OCI-LY7 (cell line): ENCODE data around the gene HHEX. TPM values are rescaled to one million over a fixed set of nuclear protein-coding genes. Genes with fewer than 3 reads are reported as not detected.

Experiments
- BruUV-seq: library from RNA; stranded (reverse); fragments of 400-500 nt; replicated peaks from 2 replicates; lab custom pipeline; 2021; lab: Mats Ljungman, UMichigan
- CTCF ChIA-PET: fragments of 300-600 bp; sonication (Branson Sonifier 250); formaldehyde crosslinking; loops from one replicate; lab custom pipeline; 2022; ENCODE audit warnings: antibody characterized with exemption; ENCODE audit not compliant: unreplicated experiment; lab: Charles Lee
- POLR2A ChIA-PET: fragments of 300-600 bp; sonication (Branson Sonifier 250); formaldehyde crosslinking; loops from one replicate; lab custom pipeline; 2022; ENCODE audit warnings: antibody characterized with exemption; lab: Charles Lee
- DNase-seq: peaks from one replicate; pipeline ENCODE4 v3.0.0-alpha.2; 2015; ENCODE audit warnings: low spot score
- H2AFZ ChIP-seq: fragments of 200-600 bp; sonication (generic), shearing (Covaris generic); 2 replicates; pipeline ENCODE4 v1.6.1; 2014; ENCODE audit warnings: mild to moderate bottlenecking, antibody characterized with exemption, low read length, moderate library complexity
- H3K27ac ChIP-seq: fragments of 200-600 bp; sonication (generic); 2 replicates; pipeline ENCODE4 v1.5.1; 2014; ENCODE audit warnings: mixed run types, low read depth, mild to moderate bottlenecking, moderate library complexity, low read length, inconsistent platforms; ENCODE audit not compliant: poor library complexity, severe bottlenecking
- H3K36me3 ChIP-seq: fragments of 200-600 bp; sonication (generic); 2 replicates; pipeline ENCODE4 v1.6.1; 2014; ENCODE audit warnings: mild to moderate bottlenecking, antibody characterized with exemption, low read length, moderate library complexity, mixed read lengths; ENCODE audit not compliant: insufficient read depth
- H3K4me1 ChIP-seq: fragments of 200-600 bp; sonication (generic); 2 replicates; pipeline ENCODE4 v1.5.1; 2014; ENCODE audit warnings: mild to moderate bottlenecking, low read length; ENCODE audit not compliant: insufficient read depth, poor library complexity, severe bottlenecking
- H3K4me2 ChIP-seq: fragments of 200-600 bp; sonication (generic); 2 replicates; pipeline ENCODE4 v1.6.1; 2014; ENCODE audit warnings: mild to moderate bottlenecking, low read length
- H3K4me3 ChIP-seq: fragments of 200-600 bp; sonication (generic); 2 replicates; pipeline ENCODE4 v1.5.1; 2014; ENCODE audit warnings: mild to moderate bottlenecking, low read depth, low read length; ENCODE audit not compliant: poor library complexity, severe bottlenecking
- H3K79me2 ChIP-seq: fragments of 200-600 bp; sonication (generic); 2 replicates; pipeline ENCODE4 v1.6.1; 2016; ENCODE audit warnings: low read depth, mild to moderate bottlenecking, low read length, moderate library complexity, mixed read lengths; ENCODE audit not compliant: insufficient read depth
- H3K9me2 ChIP-seq: fragments of 200-600 bp; sonication (generic); 2 replicates; pipeline ENCODE4 v1.6.1; 2016; ENCODE audit warnings: mild to moderate bottlenecking, low read length, mixed read lengths; ENCODE audit not compliant: insufficient read depth
- H3K9me3 ChIP-seq: fragments of 200-600 bp; sonication (generic); 2 replicates; pipeline ENCODE4 v1.6.1; 2014; ENCODE audit warnings: mild to moderate bottlenecking, mixed run types, low read length, mixed read lengths
- H4K20me1 ChIP-seq: fragments of 200-600 bp; sonication (generic); 2 replicates; pipeline ENCODE4 v1.6.1; 2014; ENCODE audit warnings: mild to moderate bottlenecking, antibody characterized with exemption, low read length, moderate library complexity, mixed read lengths; ENCODE audit not compliant: insufficient read depth
- CTCF ChIP-seq: fragments of 200-600 bp; sonication (generic); conservative IDR thresholded peaks from 2 replicates; pipeline ENCODE4 v1.5.1; 2014; ENCODE audit warnings: mild to moderate bottlenecking, antibody characterized with exemption, low read length, moderate library complexity, mixed read lengths
- EZH2phosphoT487 ChIP-seq: fragments of 200-600 bp; sonication (generic); IDR thresholded peaks from 2 replicates; pipeline ENCODE4 v1.6.1; 2018; ENCODE audit warnings: low read depth, borderline replicate concordance, mild to moderate bottlenecking, mixed run types, antibody characterized with exemption, low read length, moderate library complexity, mixed read lengths
- intact Hi-C: fragments of 100-400 bp; cut with micrococcal nuclease; formaldehyde crosslinking; loops from one replicate; pipeline ENCODE4 v1.10.0; 2022; ENCODE audit not compliant: unreplicated experiment
- total RNA-seq, 2 experiments: library from RNA; depleted of rRNA in 1 of 2; stranded (reverse); fragments of >200 nt in 1 of 2; shearing (Covaris generic) in 1 of 2; gene quantifications; 2 replicates each; pipeline ENCODE4 v1.2.3, GENCODE V29; 2014 to 2022

The HHEX gene
- total RNA-seq, 2 experiments from 2014 or later, result 1.6 to 2.8 TPM

DNA sequence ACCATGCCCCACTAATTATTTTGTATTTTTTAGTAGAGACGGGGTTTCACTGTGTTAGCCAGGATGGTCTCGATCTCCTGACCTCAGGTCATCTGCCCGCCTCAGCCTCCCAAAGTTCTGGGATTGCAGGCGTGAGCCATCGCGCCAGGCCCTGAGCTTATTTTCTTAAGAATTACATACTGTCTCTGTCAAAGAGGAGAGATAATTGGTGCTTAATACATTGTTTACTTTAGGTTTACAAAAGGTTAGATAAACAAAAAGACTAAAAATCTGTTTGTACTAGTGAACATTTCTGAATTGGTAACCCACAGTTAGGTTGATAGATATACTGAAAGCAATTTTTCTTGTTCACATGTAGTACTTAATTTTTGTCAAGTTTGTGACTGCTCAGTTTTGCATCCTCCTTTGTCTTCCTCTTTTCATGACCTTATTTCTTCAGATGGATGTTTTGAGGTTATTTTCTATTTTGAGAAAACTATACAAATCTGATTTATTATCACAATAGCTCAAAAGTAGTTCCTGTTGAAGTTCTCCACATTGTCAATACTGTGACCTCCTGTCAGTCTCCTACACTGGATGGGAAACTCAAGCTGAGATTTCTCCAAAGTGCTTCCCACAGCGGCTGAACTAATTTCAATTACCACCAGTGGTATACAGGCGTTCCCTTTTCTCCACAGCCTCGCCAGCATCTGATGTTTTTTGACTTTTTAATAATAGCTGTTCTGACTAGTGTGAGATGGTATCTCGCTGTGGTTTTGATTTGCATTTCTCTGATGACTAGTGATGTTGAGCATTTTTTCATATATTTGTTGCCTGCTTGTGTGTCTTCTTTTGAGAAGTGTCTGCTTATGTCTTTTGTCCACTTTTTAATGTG, 22.5 kb downstream of the HHEX start:
- peak; percentile 30 for DNase-seq
- CTCF ChIA-PET, result interaction anchor here (1.2 kb wide), 1 partner anchor 10 kb away, joined by 3 read pairs; no protein-coding TSS in a partner anchor
- H3K4me3 ChIP-seq, result peak overlapping the region; percentile 30

DNA sequence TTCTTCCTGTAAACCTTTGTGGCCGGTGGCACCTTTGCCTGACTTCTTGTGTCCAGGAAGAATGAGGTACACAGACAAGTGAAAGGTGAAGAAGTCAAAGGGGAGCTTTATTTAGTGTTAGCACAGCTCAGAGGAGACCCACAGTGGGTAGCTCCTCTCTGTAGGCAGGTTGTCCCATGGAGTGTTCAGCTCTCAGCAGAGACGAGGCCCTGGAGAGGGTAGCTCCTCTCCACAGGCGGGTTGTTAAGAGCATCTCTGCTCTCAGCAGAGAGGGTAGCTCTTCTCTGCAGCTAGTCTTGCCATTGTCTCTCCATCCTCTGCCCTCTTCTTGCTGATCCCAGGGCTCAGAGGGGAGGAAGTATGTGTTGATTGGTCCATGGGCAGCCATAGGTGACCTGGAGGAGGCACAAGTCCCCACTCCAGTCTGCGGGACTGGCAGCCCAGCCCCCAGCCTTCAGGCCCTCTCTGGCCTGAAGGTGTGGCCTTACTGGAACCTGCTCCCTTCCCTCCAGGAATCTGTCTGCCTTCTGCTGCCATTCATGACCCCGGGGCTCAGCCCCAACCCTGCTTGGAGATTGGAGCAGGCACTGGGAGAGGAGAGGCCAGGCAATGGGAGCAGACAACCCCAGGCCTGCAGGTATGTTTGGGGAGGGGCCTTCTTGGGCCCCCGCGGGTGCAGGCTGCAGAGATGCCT, 24.5 kb downstream of the HHEX start:
- H2AFZ ChIP-seq, result no peak overlapping the region
- H3K36me3 ChIP-seq, result peaks cover 18% of the 10 kb centered on the region; the same call in 1 of the 2 replicates
- POLR2A ChIA-PET, result interaction anchor here (0.7 to 4.6 kb wide), 7 partner anchors 7 to 45 kb away, joined by 3 to 30 read pairs (median 5); no protein-coding TSS in a partner anchor
- peaks cover 22% of the 10 kb centered on the region; the same call in 1 of the 2 replicates for H3K9me3 ChIP-seq
- H3K4me3 ChIP-seq, result no peak overlapping the region
- no peaks in the 10 kb centered on the region for H3K79me2 ChIP-seq
- intact Hi-C loops, result no loop called here
- no peaks in the 10 kb centered on the region for H4K20me1 ChIP-seq
- no peak overlapping the region for H3K27ac ChIP-seq
- no peaks in the 10 kb centered on the region for H3K9me2 ChIP-seq
- CTCF ChIA-PET, result no interaction called here
- H3K4me2 ChIP-seq, result no peak overlapping the region
- DNase-seq, result peak; percentile 71
- TF ChIP-seq EZH2phosphoT487, result no peak
- no peak for TF ChIP-seq CTCF
- BruUV-seq, result no TSS peak
- H3K4me1 ChIP-seq, result peaks cover 50% of the 10 kb centered on the region

More for the DNA sequence above, 22.5 kb downstream of the HHEX start:
- peak overlapping the region; percentile 50 for H3K4me2 ChIP-seq
- POLR2A ChIA-PET, result interaction anchor here (0.6 to 4.6 kb wide), 10 partner anchors 9 to 150 kb away, joined by 3 to 30 read pairs (median 5); no protein-coding TSS in a partner anchor
- H2AFZ ChIP-seq, result peak overlapping the region; percentile 27; the same call in 1 of the 2 replicates
- H3K36me3 ChIP-seq, result peaks cover 18% of the 10 kb centered on the region; the same call in 1 of the 2 replicates
- intact Hi-C loops, result loop anchor here (1.0 kb wide), 1 partner anchor 44 kb away; no protein-coding TSS in a partner anchor
- no peaks in the 10 kb centered on the region for H3K9me2 ChIP-seq
- H4K20me1 ChIP-seq, result no peaks in the 10 kb centered on the region
- H3K27ac ChIP-seq, result peak overlapping the region; percentile 42
- peaks cover 44% of the 10 kb centered on the region for H3K4me1 ChIP-seq
- peaks cover 22% of the 10 kb centered on the region; the same call in 1 of the 2 replicates for H3K9me3 ChIP-seq
- no peak for TF ChIP-seq CTCF
- no peak for TF ChIP-seq EZH2phosphoT487
- no TSS peak for BruUV-seq
- no peaks in the 10 kb centered on the region for H3K79me2 ChIP-seq
